Peyer's patch (tissue), 4 donors: ENCODE measurements around the gene ZNF816.

Experiments
- POLR2A ChIP-seq, 2 donors: fragments of 450-650 bp; IDR thresholded peaks; one replicate each; pipeline ENCODE4 v1.5.1; 2017; ENCODE audit warnings: antibody characterized with exemption in 2 of 2, mild to moderate bottlenecking in 2 of 2, moderate library complexity in 2 of 2
- TF ChIP-seq, protein P1 (sequence below), 6 experiments: fragments of 450-650 bp in 4 of 6; fragments of 200-600 bp in 2 of 6; sonication (generic) in 1 of 6; IDR thresholded peaks; one replicate each; pipeline ENCODE4 v1.5.1; 2017 to 2019; ENCODE audit warnings: antibody characterized with exemption in 6 of 6, mild to moderate bottlenecking in 3 of 6, moderate library complexity in 1 of 6

DNA sequence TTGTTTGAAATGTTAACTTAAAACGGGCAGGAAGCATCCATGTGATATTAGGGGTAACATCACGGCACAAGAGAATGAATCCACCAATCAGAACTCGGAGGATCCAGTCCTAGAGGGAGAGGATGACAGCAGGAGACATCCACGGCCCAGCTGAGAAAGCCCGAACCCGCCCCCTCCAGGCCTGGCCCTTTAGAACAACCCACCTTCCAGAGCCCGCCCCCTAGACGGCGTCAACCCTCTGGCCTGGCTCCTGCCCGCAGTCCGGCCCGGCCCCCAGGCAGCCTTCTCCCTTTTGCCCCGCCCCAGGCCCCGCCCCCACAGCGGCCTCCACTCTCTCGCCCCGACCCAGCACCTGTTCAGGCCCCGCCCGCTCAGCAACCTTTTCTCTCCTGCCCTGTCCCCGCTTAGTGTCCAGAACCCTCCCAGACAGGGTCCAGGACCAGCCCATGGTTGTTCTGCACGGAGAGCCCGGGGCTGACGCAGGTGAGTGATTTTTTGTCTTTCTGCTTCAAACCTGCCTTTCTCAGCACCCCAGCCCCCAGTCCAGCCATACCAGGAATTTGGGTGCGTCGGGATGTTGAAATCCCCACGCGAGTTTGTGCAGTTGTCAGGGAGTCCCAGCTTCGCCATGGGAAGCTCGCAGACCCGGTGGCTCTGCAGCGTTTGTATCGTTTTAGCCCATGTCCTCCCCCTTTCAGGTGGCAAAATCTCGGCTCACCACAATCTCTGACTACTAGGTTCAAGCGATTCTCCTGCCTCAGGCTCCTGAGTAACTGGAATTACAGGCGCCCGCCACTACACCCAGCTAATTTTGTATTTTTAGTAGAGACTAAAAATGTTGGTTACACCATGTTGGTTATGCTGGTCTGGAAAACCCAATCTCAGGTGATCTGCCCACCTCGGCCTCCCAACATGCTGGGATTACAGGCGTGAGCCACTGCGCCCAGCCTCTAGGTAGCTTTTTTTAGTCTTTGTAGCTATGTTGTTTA lies 16.1 kb downstream of the ZNF816 start:
- TF ChIP-seq POLR2A (IDR thresholded peaks at IDR 0.05), result no peak
- TF ChIP-seq, protein P1, sequence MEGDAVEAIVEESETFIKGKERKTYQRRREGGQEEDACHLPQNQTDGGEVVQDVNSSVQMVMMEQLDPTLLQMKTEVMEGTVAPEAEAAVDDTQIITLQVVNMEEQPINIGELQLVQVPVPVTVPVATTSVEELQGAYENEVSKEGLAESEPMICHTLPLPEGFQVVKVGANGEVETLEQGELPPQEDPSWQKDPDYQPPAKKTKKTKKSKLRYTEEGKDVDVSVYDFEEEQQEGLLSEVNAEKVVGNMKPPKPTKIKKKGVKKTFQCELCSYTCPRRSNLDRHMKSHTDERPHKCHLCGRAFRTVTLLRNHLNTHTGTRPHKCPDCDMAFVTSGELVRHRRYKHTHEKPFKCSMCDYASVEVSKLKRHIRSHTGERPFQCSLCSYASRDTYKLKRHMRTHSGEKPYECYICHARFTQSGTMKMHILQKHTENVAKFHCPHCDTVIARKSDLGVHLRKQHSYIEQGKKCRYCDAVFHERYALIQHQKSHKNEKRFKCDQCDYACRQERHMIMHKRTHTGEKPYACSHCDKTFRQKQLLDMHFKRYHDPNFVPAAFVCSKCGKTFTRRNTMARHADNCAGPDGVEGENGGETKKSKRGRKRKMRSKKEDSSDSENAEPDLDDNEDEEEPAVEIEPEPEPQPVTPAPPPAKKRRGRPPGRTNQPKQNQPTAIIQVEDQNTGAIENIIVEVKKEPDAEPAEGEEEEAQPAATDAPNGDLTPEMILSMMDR (IDR thresholded peaks at IDR 0.05), result no peak
